AG08396 (cell line): Measurements from ENCODE around the gene TLR6.
A peak's percentile ranks its signal among the peaks of the same experiment; 100 is the strongest.

Experiments
- DNase-seq: peaks from one replicate; pipeline ENCODE4 v3.0.0; 2012; ENCODE audit warnings: low spot score, mixed read lengths

Gene TLR6

GRCh38 chr4:38856524-38857337 lies at the start of gene TLR6:
Gene TLR6 (minus strand): TSS chr4:38856817. CDS start chr4:38829473, 27,344 bp downstream.
- no peak for DNase-seq

- no peak for DNase-seq
Measured at GRCh38 chr4:38905652-38906385, 49.2 kb upstream of the TLR6 start.

- no peak for DNase-seq
Measured at GRCh38 chr4:38904682-38905081, 48.1 kb upstream of the TLR6 start.

GRCh38 chr4:38904090-38904666 lies 47.6 kb upstream of the TLR6 start:
- DNase-seq: no peak

- no peak for DNase-seq
Measured at GRCh38 chr4:38902695-38903094, 46.1 kb upstream of the TLR6 start.

GRCh38 chr4:38902221-38902620 lies 45.6 kb upstream of the TLR6 start:
- DNase-seq: no peak

DNA sequence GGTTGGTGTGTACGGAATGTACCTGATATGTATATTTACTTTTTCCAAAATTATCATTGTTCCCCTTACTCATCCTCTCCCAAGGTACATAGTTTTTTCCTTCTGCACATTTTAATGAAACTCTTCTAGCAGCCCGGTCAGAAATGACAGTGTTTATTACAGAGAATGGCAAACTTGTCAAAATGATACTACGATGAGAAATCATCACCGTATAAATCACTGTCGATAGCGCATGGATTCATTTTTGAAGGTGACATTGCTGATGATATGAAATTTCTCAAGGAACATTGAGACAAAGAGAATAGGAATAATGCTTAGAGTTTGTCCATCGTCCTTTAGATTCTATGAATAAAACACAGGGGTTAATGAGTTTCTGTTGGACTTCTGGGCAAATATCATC lies 41.6 kb upstream of the TLR6 start:
- no peak for DNase-seq

- no peak for DNase-seq
Measured at GRCh38 chr4:38896940-38897339, 40.3 kb upstream of the TLR6 start.

- no peak for DNase-seq
Measured at GRCh38 chr4:38894322-38894982, 37.8 kb upstream of the TLR6 start.

DNA sequence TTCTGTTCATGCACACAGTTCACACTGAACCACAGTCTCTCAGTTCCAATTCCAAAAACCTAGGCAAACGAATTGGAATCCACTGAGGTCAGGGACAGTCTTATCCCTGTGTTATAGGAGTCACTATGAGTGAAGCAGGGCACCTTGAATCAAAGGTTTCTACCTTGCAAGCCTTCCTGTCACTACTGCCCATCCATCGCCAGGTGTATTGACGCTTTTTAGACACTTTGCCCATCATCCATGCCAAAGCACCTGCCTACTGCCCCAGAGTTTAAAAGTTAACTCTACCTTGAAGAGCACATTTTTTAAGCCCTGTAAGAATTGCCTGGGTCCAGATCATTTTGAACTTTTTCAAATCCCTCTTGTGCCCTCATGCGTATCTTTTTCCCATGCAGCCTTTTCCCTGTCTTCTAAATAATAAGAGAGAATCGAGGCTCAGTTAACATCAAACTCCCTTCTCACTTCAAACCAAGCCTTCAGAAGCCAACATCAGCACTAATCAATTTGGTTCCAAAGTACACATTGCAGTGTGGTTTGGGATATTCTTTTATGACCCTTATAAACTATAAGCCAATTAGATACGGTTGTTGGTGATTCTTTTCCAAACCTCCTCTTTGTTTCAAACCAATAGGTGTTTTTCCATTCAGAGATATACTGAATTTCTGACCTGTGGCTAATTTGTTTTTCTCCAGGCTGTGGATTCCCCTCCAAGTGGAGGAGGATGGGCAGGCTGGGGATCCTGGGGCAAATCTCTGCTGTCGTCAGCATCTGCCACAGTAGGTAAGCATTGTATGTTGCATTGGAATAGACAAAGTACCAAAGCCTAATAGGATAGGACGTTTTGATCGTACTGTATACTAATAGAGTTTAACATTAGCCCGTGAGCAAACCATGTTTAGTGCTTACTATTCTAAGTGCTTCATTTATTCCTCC lies 34.7 kb upstream of the TLR6 start:
- DNase-seq: no peak

DNA sequence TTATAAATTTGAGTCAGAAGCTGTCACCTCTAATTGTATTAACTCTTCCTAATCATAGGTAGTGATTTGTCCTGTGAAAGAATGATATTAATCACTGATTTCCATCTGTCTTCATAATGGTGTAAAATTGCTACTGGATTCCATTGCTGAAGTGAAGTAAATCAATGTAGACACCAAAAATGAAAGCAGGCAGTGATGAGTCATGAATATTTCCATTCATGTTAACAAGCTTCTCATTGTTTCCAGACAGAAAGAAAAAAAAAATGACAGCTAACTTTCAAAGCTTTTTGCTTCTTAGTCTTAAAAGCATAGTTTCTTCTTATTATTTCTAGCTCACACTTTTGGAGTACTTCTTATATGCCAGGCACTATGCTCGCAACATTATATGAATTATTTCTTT lies 32.5 kb upstream of the TLR6 start:
- DNase-seq: peak; percentile 54

DNA sequence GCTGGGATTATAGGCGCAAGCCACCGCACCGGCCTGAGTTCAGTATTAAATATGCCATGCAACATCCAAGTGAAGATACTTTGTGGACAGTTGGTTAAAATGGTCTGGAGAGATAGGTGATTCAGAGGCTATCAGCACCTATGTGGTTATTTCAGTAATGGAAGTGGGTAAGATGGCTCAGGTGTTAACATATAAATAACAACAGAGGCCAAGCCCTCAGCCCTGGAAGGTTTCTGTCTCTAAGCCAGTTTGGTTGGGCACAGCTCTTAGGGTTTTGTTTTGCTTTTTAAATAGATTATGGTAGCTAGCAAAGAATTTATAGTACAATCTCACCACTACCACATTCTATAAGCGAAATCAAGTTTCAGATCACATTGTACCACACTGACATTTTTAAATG lies 27.6 kb upstream of the TLR6 start:
- DNase-seq: no peak

- DNase-seq: no peak
Measured at GRCh38 chr4:38876636-38877035, 20.0 kb upstream of the TLR6 start.

DNA sequence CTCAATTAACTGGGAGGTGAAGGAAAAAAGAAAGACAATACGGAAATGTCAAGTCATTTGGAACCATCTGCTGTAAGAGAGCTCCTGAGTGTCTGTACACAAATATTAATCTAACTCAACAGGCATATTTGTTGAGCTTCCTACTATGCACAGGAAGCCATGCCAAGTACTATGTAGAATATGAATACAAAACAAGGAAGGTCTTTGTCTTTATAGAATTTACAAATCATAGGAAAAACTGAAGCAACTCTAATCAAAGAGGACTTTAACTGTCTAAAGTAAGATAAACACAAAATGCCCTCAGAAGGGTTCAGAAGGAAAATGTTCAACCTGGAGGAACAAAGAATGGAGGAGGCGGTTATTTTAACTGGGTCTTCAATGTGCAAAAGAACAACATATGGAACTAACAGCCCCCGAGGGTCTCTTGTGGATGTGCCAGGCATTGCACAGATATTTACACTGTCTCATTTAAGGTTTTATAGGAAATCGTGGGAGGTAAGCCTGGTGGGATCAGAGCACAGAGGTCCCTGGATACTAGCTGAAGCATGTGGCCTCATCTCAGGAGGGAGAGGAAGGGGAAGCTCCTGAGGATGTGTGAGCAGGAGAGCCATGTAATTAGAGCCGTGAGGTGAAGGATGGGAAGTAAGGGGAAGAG lies 16.8 kb upstream of the TLR6 start:
- no peak for DNase-seq

GRCh38 chr4:38872620-38873019 lies 16.0 kb upstream of the TLR6 start:
- peak; percentile 70 for DNase-seq

GRCh38 chr4:38871593-38871992 lies 15.0 kb upstream of the TLR6 start:
- DNase-seq: no peak

DNA sequence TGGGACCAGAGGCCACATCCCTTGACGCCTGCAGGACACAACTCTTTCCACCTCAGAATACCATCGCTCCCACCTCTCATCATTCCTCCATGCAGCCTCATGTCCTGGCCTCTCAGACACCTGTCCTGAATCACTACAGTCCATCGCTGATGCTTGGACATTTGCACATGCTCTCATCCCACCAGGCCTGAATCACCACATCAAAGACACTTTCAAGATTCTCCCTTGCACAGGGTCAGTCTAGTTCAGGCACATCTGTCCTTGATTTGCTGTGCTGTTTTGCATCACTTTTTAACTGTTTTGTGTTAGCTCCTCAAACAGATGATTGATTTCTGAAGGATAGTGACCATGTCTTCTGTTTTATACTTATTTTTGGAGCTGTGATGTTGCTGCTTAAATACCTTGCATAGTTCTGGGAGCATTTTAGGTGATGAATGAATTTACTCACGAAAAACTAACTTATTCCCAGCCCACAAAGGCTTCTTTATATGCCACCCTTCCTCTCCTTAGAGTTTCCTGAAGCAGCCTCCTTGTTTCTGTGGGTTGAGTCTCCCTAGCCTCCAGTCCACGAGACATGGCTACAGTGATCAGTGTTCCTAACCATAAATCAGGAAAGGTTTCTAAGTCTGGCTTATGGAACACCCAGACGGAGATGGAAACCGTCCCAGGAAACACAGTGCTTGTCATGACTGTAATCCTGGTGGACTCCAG lies 13.6 kb upstream of the TLR6 start:
- DNase-seq: no peak

- DNase-seq: peak; percentile 24
Measured at GRCh38 chr4:38869511-38869910, 12.9 kb upstream of the TLR6 start.

- DNase-seq: peak; percentile 36
Measured at GRCh38 chr4:38868059-38868960, 11.7 kb upstream of the TLR6 start.
